Testis (tissue), 2 donors: ENCODE data around the gene POLH.

Source experiments
- POLR2A ChIP-seq: fragments of 450-650 bp; IDR thresholded peaks from one replicate; pipeline ENCODE4 v1.6.1; 2017; ENCODE audit warnings: antibody characterized with exemption, mild to moderate bottlenecking, moderate library complexity
- TF ChIP-seq, protein P1 (sequence below), 3 experiments: fragments of 450-650 bp in 2 of 3; fragments of 200-600 bp in 1 of 3; sonication (generic) in 1 of 3; IDR thresholded peaks; one replicate each; pipeline ENCODE4 v1.5.1; 2016 to 2019; ENCODE audit warnings: antibody characterized with exemption in 3 of 3, mild to moderate bottlenecking in 2 of 3, moderate library complexity in 1 of 3

DNA sequence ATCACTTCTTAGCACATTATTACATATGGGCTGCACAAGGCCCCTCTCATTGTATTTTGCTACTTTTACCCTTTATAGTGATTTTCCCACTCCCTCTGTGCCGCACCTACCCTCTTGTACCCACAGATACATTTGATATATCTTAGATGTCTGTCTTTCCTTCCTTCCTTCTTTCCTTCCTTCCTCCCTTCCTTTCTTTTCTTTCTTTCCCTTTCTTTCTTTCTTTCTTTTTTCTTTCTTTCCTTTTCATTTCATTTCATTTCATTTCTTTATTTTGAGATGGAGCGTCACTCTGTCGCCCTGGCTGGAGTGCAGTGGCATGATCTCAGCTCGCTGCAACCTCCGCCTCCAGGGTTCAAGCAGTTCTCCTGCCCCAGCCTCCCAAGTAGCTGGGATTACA is 12.2 kb downstream of the POLH start:
- TF ChIP-seq, protein P1, sequence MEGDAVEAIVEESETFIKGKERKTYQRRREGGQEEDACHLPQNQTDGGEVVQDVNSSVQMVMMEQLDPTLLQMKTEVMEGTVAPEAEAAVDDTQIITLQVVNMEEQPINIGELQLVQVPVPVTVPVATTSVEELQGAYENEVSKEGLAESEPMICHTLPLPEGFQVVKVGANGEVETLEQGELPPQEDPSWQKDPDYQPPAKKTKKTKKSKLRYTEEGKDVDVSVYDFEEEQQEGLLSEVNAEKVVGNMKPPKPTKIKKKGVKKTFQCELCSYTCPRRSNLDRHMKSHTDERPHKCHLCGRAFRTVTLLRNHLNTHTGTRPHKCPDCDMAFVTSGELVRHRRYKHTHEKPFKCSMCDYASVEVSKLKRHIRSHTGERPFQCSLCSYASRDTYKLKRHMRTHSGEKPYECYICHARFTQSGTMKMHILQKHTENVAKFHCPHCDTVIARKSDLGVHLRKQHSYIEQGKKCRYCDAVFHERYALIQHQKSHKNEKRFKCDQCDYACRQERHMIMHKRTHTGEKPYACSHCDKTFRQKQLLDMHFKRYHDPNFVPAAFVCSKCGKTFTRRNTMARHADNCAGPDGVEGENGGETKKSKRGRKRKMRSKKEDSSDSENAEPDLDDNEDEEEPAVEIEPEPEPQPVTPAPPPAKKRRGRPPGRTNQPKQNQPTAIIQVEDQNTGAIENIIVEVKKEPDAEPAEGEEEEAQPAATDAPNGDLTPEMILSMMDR (IDR thresholded peaks at IDR 0.05): no peak
- no peak for TF ChIP-seq POLR2A
